ENCODE data around the gene IQCH.

IQCH gene

DNA sequence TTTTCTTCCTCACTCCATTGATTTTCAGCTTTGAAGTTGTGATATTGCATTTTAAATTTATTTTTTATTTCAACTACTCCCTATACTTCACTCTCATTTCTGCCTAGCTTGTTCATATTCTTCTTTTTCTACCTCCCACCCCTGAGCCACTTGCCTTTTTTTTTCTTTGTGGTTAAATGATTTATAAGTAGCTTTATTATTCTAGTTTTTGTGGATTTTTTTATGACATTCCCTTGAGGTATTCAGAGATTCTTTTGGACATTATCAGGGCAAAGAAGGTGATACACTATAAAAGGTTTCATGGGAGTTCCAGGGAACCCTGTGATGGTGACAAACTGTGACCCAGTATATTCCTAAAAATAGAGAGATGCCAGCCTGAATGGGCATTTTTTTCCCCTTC is 269.6 kb downstream of the IQCH start:
- TF ChIP-seq, protein P1, sequence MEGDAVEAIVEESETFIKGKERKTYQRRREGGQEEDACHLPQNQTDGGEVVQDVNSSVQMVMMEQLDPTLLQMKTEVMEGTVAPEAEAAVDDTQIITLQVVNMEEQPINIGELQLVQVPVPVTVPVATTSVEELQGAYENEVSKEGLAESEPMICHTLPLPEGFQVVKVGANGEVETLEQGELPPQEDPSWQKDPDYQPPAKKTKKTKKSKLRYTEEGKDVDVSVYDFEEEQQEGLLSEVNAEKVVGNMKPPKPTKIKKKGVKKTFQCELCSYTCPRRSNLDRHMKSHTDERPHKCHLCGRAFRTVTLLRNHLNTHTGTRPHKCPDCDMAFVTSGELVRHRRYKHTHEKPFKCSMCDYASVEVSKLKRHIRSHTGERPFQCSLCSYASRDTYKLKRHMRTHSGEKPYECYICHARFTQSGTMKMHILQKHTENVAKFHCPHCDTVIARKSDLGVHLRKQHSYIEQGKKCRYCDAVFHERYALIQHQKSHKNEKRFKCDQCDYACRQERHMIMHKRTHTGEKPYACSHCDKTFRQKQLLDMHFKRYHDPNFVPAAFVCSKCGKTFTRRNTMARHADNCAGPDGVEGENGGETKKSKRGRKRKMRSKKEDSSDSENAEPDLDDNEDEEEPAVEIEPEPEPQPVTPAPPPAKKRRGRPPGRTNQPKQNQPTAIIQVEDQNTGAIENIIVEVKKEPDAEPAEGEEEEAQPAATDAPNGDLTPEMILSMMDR (conservative IDR thresholded peaks at IDR 0.05): no peak
- no peak for TF ChIP-seq ZFX (IDR thresholded peaks at IDR 0.05)
- no peak overlapping the region for H3K27ac ChIP-seq

GRCh38 chr15:67528513-67528912 is 273.9 kb downstream of the IQCH start:
- no peak overlapping the region for H3K27ac ChIP-seq
- TF ChIP-seq ZFX (IDR thresholded peaks at IDR 0.05): no peak
- TF ChIP-seq, protein P1 (conservative IDR thresholded peaks at IDR 0.05): no peak

- TF ChIP-seq, protein P1 (conservative IDR thresholded peaks at IDR 0.05): no peak
- no peak for TF ChIP-seq ZFX (IDR thresholded peaks at IDR 0.05)
- no peak overlapping the region for H3K27ac ChIP-seq
These were observed 276.9 kb downstream of the IQCH start for GRCh38 chr15:67531379-67531914.

- H3K27ac ChIP-seq: no peak overlapping the region
These were observed 279.3 kb downstream of the IQCH start for GRCh38 chr15:67533873-67534272.

GRCh38 chr15:67534360-67534759 is 279.8 kb downstream of the IQCH start:
- no peak overlapping the region for H3K27ac ChIP-seq
- TF ChIP-seq ZFX (IDR thresholded peaks at IDR 0.05): no peak
- TF ChIP-seq, protein P1 (conservative IDR thresholded peaks at IDR 0.05): no peak

More at GRCh38 chr15:67533873-67534272, 279.3 kb downstream of the IQCH start:
- no peak for TF ChIP-seq ZFX (IDR thresholded peaks at IDR 0.05)
- TF ChIP-seq, protein P1 (conservative IDR thresholded peaks at IDR 0.05): no peak

DNA sequence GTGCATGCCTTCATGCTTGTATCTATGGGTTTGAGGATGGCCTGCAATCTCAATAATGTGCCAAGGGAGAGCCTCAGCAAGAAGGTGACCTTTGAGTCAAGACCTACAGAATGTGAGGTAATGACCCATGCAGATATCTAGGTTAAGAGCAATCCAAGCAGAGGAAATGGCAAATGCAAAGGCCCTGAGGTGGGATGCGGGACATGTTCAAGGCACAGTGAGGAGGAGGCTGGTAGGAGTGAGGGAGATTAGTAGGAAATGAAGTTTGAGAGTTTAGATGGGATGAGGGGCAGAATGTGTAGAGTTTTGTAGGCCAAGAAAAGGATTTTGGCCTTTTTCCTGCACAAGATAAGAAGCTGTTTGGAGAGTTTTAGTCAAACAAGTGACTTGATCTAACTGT is 283.2 kb downstream of the IQCH start:
- no peak overlapping the region for H3K27ac ChIP-seq
- no peak for TF ChIP-seq ZFX (IDR thresholded peaks at IDR 0.05)
- TF ChIP-seq, protein P1 (conservative IDR thresholded peaks at IDR 0.05): no peak

GRCh38 chr15:67542420-67543347 is 288.1 kb downstream of the IQCH start, which contains the start of gene MAP2K5:
Gene MAP2K5 (plus strand): TSS chr15:67542703. CDS start chr15:67543336, 633 bp downstream.
- H3K27ac ChIP-seq: peak within 1 kb of the TSS; percentile 89
- peak; percentile 44 for TF ChIP-seq ZFX (IDR thresholded peaks at IDR 0.05)
- TF ChIP-seq, protein P1 (conservative IDR thresholded peaks at IDR 0.05): no peak
